Neural cell (in vitro differentiated cells): Measurements from ENCODE around the gene NFKBIA. TPM values are rescaled to one million over a fixed set of nuclear protein-coding genes. Genes with fewer than 3 reads are reported as not detected.
"Not testable (repeated sequence)": the region's sequence is repeated elsewhere in the genome, so short reads cannot be mapped to it uniquely, and the experiment has no call there.

Source experiments
- H2AFZ ChIP-seq: fragments of 200-600, 300-800 bp; sonication (generic), shearing (Covaris generic); 2 replicates; pipeline ENCODE4 v1.6.0; 2014; ENCODE audit warnings: low read depth, mild to moderate bottlenecking, antibody characterized with exemption, low read length, moderate library complexity
- H3F3A ChIP-seq: fragments of 200-600 bp; shearing (Covaris generic); 2 replicates; pipeline ENCODE4 v1.6.1; 2016; ENCODE audit warnings: mild to moderate bottlenecking, moderate library complexity, mixed read lengths, antibody characterized with exemption, low read length; ENCODE audit not compliant: insufficient read depth, poor library complexity, severe bottlenecking
- H3K27ac ChIP-seq: fragments of 200-600, 300-800 bp; sonication (generic), shearing (Covaris generic); 2 replicates; pipeline ENCODE4 v1.5.1; 2014; ENCODE audit warnings: mild to moderate bottlenecking, low read length, moderate library complexity
- H3K27me3 ChIP-seq: fragments of 300-800, 200-600 bp; sonication (generic), shearing (Covaris generic); 2 replicates; pipeline ENCODE4 v1.6.0; 2014; ENCODE audit warnings: mild to moderate bottlenecking, low read depth, low read length, moderate library complexity; ENCODE audit not compliant: insufficient read depth
- H3K36me3 ChIP-seq: fragments of 300-800, 200-600 bp; sonication (generic), shearing (Covaris generic); 2 replicates; pipeline ENCODE4 v1.5.1; 2014; ENCODE audit warnings: mild to moderate bottlenecking, antibody characterized with exemption, low read length, moderate library complexity; ENCODE audit not compliant: insufficient read depth
- H3K4me2 ChIP-seq: fragments of 300-800, 200-600 bp; sonication (generic), shearing (Covaris generic); 2 replicates; pipeline ENCODE4 v1.6.0; 2014; ENCODE audit warnings: mild to moderate bottlenecking, low read length
- H3K4me3 ChIP-seq: fragments of 300-800, 200-600 bp; sonication (generic), shearing (Covaris generic); 2 replicates; pipeline ENCODE4 v1.5.1; 2014; ENCODE audit warnings: mild to moderate bottlenecking, low read length, moderate library complexity
- H3K79me2 ChIP-seq: fragments of 200-600 bp; shearing (Covaris generic); replicated peaks from 2 replicates; pipeline ENCODE4 v1.6.0; 2014; ENCODE audit warnings: mild to moderate bottlenecking, low read length, moderate library complexity; ENCODE audit not compliant: insufficient read depth
- H3K9ac ChIP-seq: fragments of 300-800, 200-600 bp; sonication (generic), shearing (Covaris generic); 2 replicates; pipeline ENCODE4 v1.6.1; 2016; ENCODE audit warnings: mild to moderate bottlenecking, low read length, mixed read lengths
- H3K9me2 ChIP-seq: fragments of 200-600 bp; shearing (Covaris generic); 2 replicates; pipeline ENCODE4 v1.6.1; 2016; ENCODE audit warnings: mild to moderate bottlenecking, low read length, mixed read lengths; ENCODE audit not compliant: insufficient read depth
- H3K9me3 ChIP-seq: fragments of 200-600, 300-800 bp; sonication (generic), shearing (Covaris generic); 2 replicates; pipeline ENCODE4 v1.6.1; 2016; ENCODE audit warnings: mild to moderate bottlenecking, mixed run types, low read length, moderate library complexity, mixed read lengths
- H4K20me1 ChIP-seq: fragments of 200-600 bp; shearing (Covaris generic); 2 replicates; pipeline ENCODE4 v1.6.1; 2016; ENCODE audit warnings: mild to moderate bottlenecking, mixed run types; ENCODE audit not compliant: insufficient read depth
- CTCF ChIP-seq: fragments of 450-650 bp; IDR thresholded peaks from 2 replicates; pipeline ENCODE4 v1.5.1; 2014; ENCODE audit warnings: antibody characterized with exemption, mild to moderate bottlenecking, moderate library complexity; ENCODE audit not compliant: poor library complexity, severe bottlenecking
- EP300 ChIP-seq: fragments of 450-650 bp; conservative IDR thresholded peaks from 2 replicates; pipeline ENCODE4 v1.6.1; 2014; ENCODE audit warnings: antibody characterized with exemption, mild to moderate bottlenecking, moderate library complexity; ENCODE audit not compliant: poor library complexity, severe bottlenecking
- EZH2 ChIP-seq: fragments of 200-600, 300-800 bp; shearing (Covaris generic), sonication (generic); IDR thresholded peaks from 2 replicates; pipeline ENCODE4 v1.6.1; 2014; ENCODE audit warnings: antibody characterized with exemption, low read length, borderline replicate concordance, mild to moderate bottlenecking; ENCODE audit not compliant: insufficient read depth, poor library complexity, severe bottlenecking
- MXI1 ChIP-seq: fragments of 450-650 bp; conservative IDR thresholded peaks from 2 replicates; pipeline ENCODE4 v1.6.1; 2014; ENCODE audit warnings: antibody characterized with exemption, mild to moderate bottlenecking; ENCODE audit not compliant: poor library complexity, severe bottlenecking
- POLR2AphosphoS5 ChIP-seq: IDR thresholded peaks from 2 replicates; pipeline ENCODE4 v1.6.1; 2012
- RAD21 ChIP-seq: fragments of 450-650 bp; conservative IDR thresholded peaks from 2 replicates; pipeline ENCODE4 v1.6.1; 2014; ENCODE audit warnings: antibody characterized with exemption, mild to moderate bottlenecking, moderate library complexity
- REST ChIP-seq: IDR thresholded peaks from 2 replicates; pipeline ENCODE4 v1.6.1; 2012; ENCODE audit warnings: borderline replicate concordance
- SMC3 ChIP-seq: fragments of 450-650 bp; conservative IDR thresholded peaks from 2 replicates; pipeline ENCODE4 v1.6.1; 2014; ENCODE audit warnings: antibody characterized with exemption, mild to moderate bottlenecking, moderate library complexity; ENCODE audit not compliant: poor library complexity
- TAF1 ChIP-seq: IDR thresholded peaks from 2 replicates; pipeline ENCODE4 v1.6.1; 2012; ENCODE audit warnings: low read depth
- polyA plus RNA-seq: library from polyadenylated mRNA; depleted of rRNA; stranded (reverse); fragments of >200 nt; gene quantifications from 2 replicates; pipeline ENCODE4 v1.2.3, GENCODE V29; 2014

The NFKBIA gene
- polyA plus RNA-seq, 1 donor from 2014 or later, result 48.8 TPM

- Histone ChIP-seq H3K9me3 (no peaks in the 10 kb centered on the region), H3K4me2 (no peak overlapping the region), H3K27ac (no peak overlapping the region), H4K20me1 (no peaks in the 10 kb centered on the region), H3K9ac (no peak overlapping the region), H2AFZ (no peak overlapping the region), H3K9me2 (no peaks in the 10 kb centered on the region), H3K4me3 (no peak overlapping the region), H3K79me2 (no peaks in the 10 kb centered on the region), H3K27me3 (no peaks in the 10 kb centered on the region), H3F3A (no peaks in the 10 kb centered on the region), H3K36me3 (no peaks in the 10 kb centered on the region)
- TF ChIP-seq RAD21 (no peak), MXI1 (no peak)
Measured at GRCh38 chr14:35383569-35384454, 20.7 kb downstream of the NFKBIA start.

GRCh38 chr14:35380794-35381193 lies 23.8 kb downstream of the NFKBIA start:
- Histone ChIP-seq H3K4me3 (no peak overlapping the region), H3K36me3 (no peaks in the 10 kb centered on the region), H3K27me3 (no peaks in the 10 kb centered on the region), H4K20me1 (no peaks in the 10 kb centered on the region), H3K9me3 (no peaks in the 10 kb centered on the region), H2AFZ (no peak overlapping the region), H3K4me2 (no peak overlapping the region), H3K9ac (no peak overlapping the region), H3F3A (no peaks in the 10 kb centered on the region), H3K79me2 (no peaks in the 10 kb centered on the region), H3K9me2 (no peaks in the 10 kb centered on the region), H3K27ac (no peak overlapping the region)
- TF ChIP-seq TAF1, result no peak
- no peak for TF ChIP-seq MXI1
- no peak for TF ChIP-seq EP300
- no peak for TF ChIP-seq EZH2
- no peak for TF ChIP-seq POLR2AphosphoS5
- TF ChIP-seq REST, result no peak
- TF ChIP-seq CTCF, result no peak
- no peak for TF ChIP-seq RAD21
- TF ChIP-seq SMC3, result no peak

GRCh38 chr14:35379234-35379933 lies 25.2 kb downstream of the NFKBIA start:
- H3K9ac ChIP-seq, H4K20me1 ChIP-seq, H2AFZ ChIP-seq, H3K36me3 ChIP-seq, H3K4me3 ChIP-seq, H3K27me3 ChIP-seq, H3K9me2 ChIP-seq, H3K9me3 ChIP-seq, H3K27ac ChIP-seq, H3K4me2 ChIP-seq, H3F3A ChIP-seq, H3K79me2 ChIP-seq: not testable (repeated sequence)
